ENCODE measurements around the gene CAPSL. TPM values are rescaled to one million over a fixed set of nuclear protein-coding genes. Genes with fewer than 3 reads are reported as not detected.

CAPSL gene
- total and polyA plus RNA-seq, 9 of the 15 experiments (the other 6 are each of a cell fraction or from before 2014, with no cell fraction given) = not detected

- Histone ChIP-seq H3K9ac (ENCODE audit: insufficient read depth in 1 of 2, low read depth in 2 of 2, low read length in 2 of 2) (no peak overlapping the region), H4K20me1 (replicated peaks; ENCODE audit: control insufficient read depth, insufficient read depth, low read length) (0 out of 2 replicates have a peak, but pooled peaks cover 3% of the 10 kb centered on the region), H3K36me3 (ENCODE audit: control insufficient read depth, insufficient read depth, low read length) (no peaks in the 10 kb centered on the region), H3K79me2 (ENCODE audit: control insufficient read depth, insufficient read depth, low read length) (no peaks in the 10 kb centered on the region), H3K27ac (ENCODE audit: extremely low read depth, low read depth, low read length) (no peak overlapping the region), H3K27me3 (ENCODE audit: control insufficient read depth in 2 of 2, insufficient read depth in 2 of 2, low read length in 2 of 2) (no peaks in the 10 kb centered on the region), H3K4me1 (replicated peaks in 1 of 2; ENCODE audit: control insufficient read depth in 2 of 2, insufficient read depth in 2 of 2, low read length in 2 of 2) (no peaks in the 10 kb centered on the region), H3K9me3 (replicated peaks; ENCODE audit: control insufficient read depth, insufficient read depth, low read depth, low read length) (no peaks in the 10 kb centered on the region), H2AFZ (ENCODE audit: low read depth, low read length) (no peak overlapping the region), H3K9me1 (ENCODE audit: control insufficient read depth, insufficient read depth, low read length) (no peaks in the 10 kb centered on the region), H3K4me3 (no peak overlapping the region), H3K4me2 (ENCODE audit: insufficient read depth, low read length) (no peak overlapping the region)
- intact Hi-C loops (cut with micrococcal nuclease) = no loop called here
- TF ChIP-seq, protein P1, sequence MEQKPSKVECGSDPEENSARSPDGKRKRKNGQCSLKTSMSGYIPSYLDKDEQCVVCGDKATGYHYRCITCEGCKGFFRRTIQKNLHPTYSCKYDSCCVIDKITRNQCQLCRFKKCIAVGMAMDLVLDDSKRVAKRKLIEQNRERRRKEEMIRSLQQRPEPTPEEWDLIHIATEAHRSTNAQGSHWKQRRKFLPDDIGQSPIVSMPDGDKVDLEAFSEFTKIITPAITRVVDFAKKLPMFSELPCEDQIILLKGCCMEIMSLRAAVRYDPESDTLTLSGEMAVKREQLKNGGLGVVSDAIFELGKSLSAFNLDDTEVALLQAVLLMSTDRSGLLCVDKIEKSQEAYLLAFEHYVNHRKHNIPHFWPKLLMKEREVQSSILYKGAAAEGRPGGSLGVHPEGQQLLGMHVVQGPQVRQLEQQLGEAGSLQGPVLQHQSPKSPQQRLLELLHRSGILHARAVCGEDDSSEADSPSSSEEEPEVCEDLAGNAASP (IDR thresholded peaks at IDR 0.05) = no peak
- TF ChIP-seq FOXK1 (CRISPR knock-in tag; IDR thresholded peaks at IDR 0.05; ENCODE audit: borderline replicate concordance) = no peak
- no peak for TF ChIP-seq SRSF3 (IDR thresholded peaks at IDR 0.05; ENCODE audit: insufficient read depth, low read length)
- TF ChIP-seq ZBTB49 (CRISPR knock-in tag; IDR thresholded peaks at IDR 0.05; ENCODE audit: borderline replicate concordance) = no peak
- no peak for TF ChIP-seq CREBBP (IDR thresholded peaks at IDR 0.05; ENCODE audit: low read depth, low read length)
- no peak for TF ChIP-seq GATA2 (CRISPR knock-in tag; IDR thresholded peaks at IDR 0.05)
- no peak for TF ChIP-seq CGGBP1 (CRISPR knock-in tag; IDR thresholded peaks at IDR 0.05)
- no peak for TF ChIP-seq BCOR (IDR thresholded peaks at IDR 0.05)
- no peak for TF ChIP-seq MTA1 (IDR thresholded peaks at IDR 0.05; ENCODE audit: borderline replicate concordance)
- TF ChIP-seq CREB3L1 (IDR thresholded peaks at IDR 0.05; ENCODE audit: borderline replicate concordance, low read depth) = no peak
- TF ChIP-seq, protein P2, sequence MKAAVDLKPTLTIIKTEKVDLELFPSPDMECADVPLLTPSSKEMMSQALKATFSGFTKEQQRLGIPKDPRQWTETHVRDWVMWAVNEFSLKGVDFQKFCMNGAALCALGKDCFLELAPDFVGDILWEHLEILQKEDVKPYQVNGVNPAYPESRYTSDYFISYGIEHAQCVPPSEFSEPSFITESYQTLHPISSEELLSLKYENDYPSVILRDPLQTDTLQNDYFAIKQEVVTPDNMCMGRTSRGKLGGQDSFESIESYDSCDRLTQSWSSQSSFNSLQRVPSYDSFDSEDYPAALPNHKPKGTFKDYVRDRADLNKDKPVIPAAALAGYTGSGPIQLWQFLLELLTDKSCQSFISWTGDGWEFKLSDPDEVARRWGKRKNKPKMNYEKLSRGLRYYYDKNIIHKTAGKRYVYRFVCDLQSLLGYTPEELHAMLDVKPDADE (conservative IDR thresholded peaks at IDR 0.05; ENCODE audit: control insufficient read depth, low read depth, low read length) = no peak
- CTCF ChIA-PET (ENCODE audit: low intra/inter-chr PET ratio) = no interaction called here
- in situ Hi-C loops (cut with MboI) = no loop called here
- 0% methylated on average over 6 of the region's 6 CpGs for WGBS (ENCODE audit: insufficient coverage, low coverage, missing lambda C conversion rate)
- no TSS peak for BruUV-seq (replicated peaks)
- DNase-seq (ENCODE audit: extremely low read depth in 1 of 4, low spot score in 3 of 4) (no peak), FAIRE-seq (no peak), ATAC-seq (no peak)
- POLR2A ChIA-PET = no interaction called here
These were observed 34.7 kb downstream of the CAPSL start for GRCh38 chr5:35903631-35904203.
